Tibial nerve (tissue), 4 donors: ENCODE data around the gene SIGLEC12.

Experiments used
- CTCF ChIP-seq, 5 experiments: fragments of 200-600 bp in 3 of 5; fragments of 450-650 bp in 2 of 5; sonication (generic) in 3 of 5; IDR thresholded peaks; one replicate each; pipeline ENCODE4 v1.5.1; 2016 to 2019; ENCODE audit warnings: antibody characterized with exemption in 5 of 5, mild to moderate bottlenecking in 3 of 5, moderate library complexity in 2 of 5
- EP300 ChIP-seq, 2 donors: sonication (generic); formaldehyde crosslinking; IDR thresholded peaks; one replicate each; pipeline ENCODE4 v1.6.1; 2017; ENCODE audit warnings: antibody characterized with exemption in 2 of 2, mild to moderate bottlenecking in 1 of 2
- POLR2A ChIP-seq, 2 donors: fragments of 450-650 bp; IDR thresholded peaks; one replicate each; pipeline ENCODE4 v1.6.1; 2017; ENCODE audit warnings: antibody characterized with exemption in 2 of 2, mild to moderate bottlenecking in 2 of 2, moderate library complexity in 2 of 2

GRCh38 chr19:51546107-51546649, 44.6 kb upstream of the SIGLEC12 start:
- TF ChIP-seq CTCF (IDR thresholded peaks at IDR 0.05) (no peak), POLR2A (IDR thresholded peaks at IDR 0.05) (no peak), EP300 (IDR thresholded peaks at IDR 0.05) (no peak)
